Fibroblast of pulmonary artery (primary cell): Measurements from ENCODE around the gene NPLOC4.

Experiments used
- DNase-seq: peaks from one replicate; pipeline ENCODE4 v3.0.0-alpha.2; 2010; ENCODE audit warnings: low read depth
- H3K4me3 ChIP-seq: replicated peaks from 2 replicates; pipeline ENCODE4 v1.5.1; 2011; ENCODE audit warnings: low read depth, mild to moderate bottlenecking, control low read depth, low read length, moderate library complexity
- CTCF ChIP-seq: IDR thresholded peaks from 2 replicates; pipeline ENCODE4 v1.5.1; 2011; ENCODE audit warnings: mild to moderate bottlenecking, control low read depth, low read length, inconsistent platforms; ENCODE audit errors: missing control alignments

Gene NPLOC4

DNA sequence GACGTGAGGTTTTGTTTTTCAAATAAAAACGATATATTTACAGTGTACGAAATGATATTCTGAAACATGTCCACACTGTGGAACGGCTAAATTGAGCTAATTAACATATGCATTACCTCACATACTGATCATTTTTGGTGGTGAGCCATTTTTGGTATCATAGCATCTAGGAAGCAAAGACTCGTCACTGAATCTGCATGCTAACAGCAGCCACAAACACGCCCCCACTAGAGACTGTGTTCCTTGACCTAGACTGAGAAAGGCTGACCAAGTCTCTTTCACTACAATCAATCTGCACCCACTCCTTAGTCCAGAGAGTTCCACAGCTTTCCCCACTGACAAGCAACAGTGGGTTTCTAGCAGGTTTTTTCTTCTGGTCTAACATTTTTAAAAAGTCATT lies 29.5 kb downstream of the NPLOC4 start:
- H3K4me3 ChIP-seq = no peak overlapping the region
- no peak for TF ChIP-seq CTCF
- no peak for DNase-seq

DNA sequence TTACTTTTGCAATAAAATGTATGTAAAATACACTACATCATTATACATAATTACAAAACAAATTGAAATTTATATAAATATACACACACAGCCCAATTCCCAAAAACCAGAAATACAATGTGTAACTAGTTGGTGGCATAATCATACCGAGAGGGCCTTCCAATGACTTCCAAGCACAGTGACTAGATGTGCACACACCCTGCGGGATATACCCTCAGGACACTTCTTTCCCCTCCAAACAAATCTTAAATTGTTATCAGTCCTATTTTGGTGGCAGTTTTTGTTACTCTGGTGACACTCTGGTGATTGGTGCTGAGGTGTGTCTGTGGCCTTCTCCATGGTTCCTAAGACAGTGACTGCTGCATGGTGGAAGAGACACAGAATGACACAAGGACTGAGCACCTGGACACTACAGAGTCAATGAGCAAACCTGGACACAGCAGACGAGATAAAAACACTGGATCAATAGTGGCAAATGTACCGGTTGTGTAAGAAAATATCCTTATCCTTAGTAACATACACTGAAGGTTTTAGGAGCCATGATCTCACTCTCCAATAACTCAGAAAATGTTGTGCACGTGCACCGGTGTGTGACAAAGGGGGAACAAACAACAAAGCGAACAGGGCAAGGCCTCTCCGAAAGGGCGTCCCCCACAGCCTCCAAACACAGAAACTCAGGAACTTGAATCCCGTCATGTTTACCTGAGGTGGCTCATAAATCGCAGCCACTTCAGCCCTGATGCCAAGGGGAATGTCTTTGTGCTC lies 32.9 kb downstream of the NPLOC4 start:
- no peak for TF ChIP-seq CTCF
- no peak for DNase-seq
- H3K4me3 ChIP-seq = no peak overlapping the region

- peak; percentile 83 for TF ChIP-seq CTCF
- peak; percentile 86 for DNase-seq
- H3K4me3 ChIP-seq = no peak overlapping the region
Observed at GRCh38 chr17:81601525-81602120, 35.3 kb downstream of the NPLOC4 start.

- TF ChIP-seq CTCF = no peak
- peak; percentile 42 for DNase-seq
- H3K4me3 ChIP-seq = no peak overlapping the region
Observed at GRCh38 chr17:81599719-81600486, 37.0 kb downstream of the NPLOC4 start.

GRCh38 chr17:81593105-81593871 lies 43.6 kb downstream of the NPLOC4 start:
- TF ChIP-seq CTCF = no peak
- DNase-seq = no peak
- no peak overlapping the region for H3K4me3 ChIP-seq

GRCh38 chr17:81591971-81592370 lies 44.9 kb downstream of the NPLOC4 start:
- TF ChIP-seq CTCF = no peak
- H3K4me3 ChIP-seq = no peak overlapping the region
- no peak for DNase-seq
